ENCODE data around the gene ETV1.

ETV1 gene

DNA sequence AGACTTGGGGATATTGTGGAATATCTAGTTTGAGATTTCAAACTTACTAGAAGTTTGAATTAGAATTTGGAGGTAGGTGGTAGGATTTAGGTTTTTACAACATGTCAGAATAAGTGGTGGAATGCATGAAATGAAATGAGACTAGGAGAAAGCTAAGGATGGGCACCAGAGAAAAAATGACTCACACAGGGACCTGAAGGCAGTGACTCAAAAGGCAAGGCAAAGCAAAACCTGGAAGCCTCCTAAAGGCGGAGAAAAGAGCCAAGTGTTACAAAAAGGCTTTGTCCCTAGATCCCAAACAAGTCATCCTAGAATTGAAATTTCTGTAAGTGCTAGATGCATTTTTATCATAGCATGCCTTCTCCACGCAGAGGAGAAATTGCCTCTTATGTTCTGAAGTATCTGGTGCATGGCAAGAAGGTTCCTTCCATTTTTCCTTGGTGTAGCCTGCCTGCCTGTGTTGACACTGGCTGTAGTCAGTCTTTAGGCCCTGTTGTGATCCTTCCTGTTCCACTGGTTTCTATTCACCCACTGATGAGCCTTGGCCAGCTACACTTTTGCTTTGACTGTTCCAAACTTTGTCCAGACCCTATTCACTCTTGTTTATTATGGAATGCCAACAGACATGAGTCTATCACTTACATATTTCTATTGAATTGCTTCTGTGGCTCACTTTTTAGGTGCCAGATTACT is 109.3 kb downstream of the ETV1 start:
- peak; percentile 61 for DNase-seq (ENCODE audit: low read depth)

DNA sequence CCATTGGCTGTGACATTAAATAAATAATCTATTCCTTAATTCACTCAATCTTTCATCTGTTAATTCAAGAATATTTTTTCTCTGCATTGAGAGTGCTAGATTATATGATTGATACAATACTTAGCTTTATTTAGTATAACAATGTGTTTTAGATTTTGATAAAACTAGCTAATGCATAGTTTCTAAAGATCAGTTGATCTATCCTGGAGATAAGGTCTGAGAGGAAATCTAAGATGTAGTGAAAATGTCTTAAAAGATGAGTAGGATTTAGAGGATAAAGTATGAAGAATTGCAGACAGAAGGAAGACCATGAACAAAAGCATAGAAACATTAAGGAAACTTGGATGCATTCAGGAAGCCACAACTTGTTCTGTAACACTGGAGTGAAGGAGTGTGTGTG is 110.3 kb downstream of the ETV1 start:
- DNase-seq (ENCODE audit: low read depth): no peak

DNA sequence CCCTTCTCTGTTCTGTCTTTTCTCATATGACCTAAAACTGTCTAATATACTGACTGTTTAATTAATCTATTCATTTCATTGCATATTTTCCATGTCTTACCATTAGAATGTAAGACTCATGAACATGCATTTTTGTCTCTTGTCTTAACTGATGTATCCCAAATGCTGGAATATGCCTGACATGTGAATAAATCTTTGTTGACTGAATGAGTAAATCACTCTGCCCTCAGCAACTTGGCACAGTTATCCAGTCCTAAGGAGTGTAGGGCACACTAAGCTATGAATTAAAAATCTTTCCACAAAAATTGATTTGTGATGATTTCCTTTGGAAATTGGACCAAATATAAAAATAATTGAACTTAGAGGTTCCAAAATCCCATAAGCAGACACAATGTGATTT is 111.3 kb downstream of the ETV1 start:
- no peak for DNase-seq (ENCODE audit: low read depth)

DNA sequence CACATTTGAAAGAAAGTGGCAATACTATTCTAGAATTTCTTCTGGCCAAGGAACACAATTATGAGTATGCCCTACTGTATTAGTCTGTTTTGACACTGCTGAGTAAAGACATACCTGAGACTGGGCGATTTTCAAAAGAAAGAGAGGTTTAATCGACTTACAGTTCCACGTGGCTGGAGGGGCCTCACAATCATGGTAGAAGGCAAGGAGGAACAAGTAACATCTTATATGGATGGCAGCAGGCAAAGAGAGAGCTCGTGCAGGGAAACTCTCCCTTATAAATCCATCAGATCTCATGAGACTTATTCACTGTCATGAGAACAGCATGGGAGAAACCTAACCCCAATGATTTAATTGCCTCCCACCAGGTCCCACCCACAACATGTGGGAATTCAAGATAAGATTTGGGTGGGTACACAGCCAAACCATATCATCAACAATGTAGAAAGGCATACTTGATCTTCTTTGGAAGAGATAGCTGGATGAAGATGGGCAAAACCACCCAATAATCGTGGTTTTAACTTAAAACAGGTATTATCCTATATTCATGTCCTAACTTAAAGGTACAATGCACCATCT is 113.9 kb downstream of the ETV1 start:
- no peak for DNase-seq (ENCODE audit: low read depth)

DNA sequence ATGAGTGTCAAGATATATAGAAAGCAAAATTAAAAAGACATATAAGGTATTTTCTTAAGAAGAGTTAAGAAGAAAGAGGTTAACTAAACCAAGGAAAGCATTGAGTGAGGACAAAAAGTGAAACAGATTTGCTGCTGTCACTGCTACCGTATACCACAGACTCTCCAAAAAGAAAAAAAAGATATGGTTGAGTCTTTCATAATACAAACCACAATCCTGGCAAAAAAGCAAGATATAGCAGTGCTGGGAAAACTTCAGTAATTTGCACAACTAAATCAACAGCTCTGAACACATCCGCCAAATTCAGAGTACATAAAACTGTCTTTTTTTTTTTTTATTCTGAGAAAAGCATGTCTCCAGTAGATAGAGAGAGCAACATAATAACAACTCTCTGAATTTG is 114.7 kb downstream of the ETV1 start:
- DNase-seq (ENCODE audit: low read depth): peak; percentile 7

DNA sequence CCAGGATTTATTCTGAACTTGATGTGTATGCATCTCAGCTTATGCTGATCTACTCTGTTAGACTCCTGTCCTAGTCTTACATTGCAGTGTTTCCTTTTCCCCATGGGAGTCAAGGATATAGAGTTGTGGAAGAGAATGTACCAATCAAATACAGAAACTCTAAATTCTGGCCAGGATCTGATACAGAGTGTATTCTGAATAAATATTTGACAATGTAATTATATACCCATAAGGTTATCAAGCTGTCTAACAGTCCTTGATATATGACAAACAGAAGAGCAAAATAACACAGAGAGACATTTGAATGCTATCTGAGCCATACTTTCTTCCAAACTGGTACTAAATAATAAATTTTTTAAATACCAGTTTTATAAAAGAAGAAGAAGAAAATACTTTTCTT is 116.8 kb downstream of the ETV1 start:
- DNase-seq (ENCODE audit: low read depth): no peak

DNA sequence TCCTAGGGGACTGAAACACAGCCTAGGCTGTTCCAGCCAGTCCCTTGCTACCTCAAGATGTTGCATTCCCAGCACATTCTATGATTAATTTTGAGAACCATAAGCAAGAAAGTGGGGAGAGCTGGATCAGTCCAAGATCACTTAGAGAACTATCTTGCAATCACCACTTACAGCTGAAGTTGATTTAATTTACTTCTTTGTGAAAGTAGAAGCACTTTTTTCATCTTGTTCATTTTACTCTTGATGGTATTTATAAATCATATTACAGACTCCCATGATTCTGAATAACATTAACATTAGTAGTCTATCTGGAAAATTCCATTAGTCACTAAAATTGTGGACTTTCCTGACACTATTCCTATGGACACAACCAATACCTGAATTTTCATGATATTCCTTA is 118.5 kb downstream of the ETV1 start:
- DNase-seq (ENCODE audit: low read depth): no peak

DNA sequence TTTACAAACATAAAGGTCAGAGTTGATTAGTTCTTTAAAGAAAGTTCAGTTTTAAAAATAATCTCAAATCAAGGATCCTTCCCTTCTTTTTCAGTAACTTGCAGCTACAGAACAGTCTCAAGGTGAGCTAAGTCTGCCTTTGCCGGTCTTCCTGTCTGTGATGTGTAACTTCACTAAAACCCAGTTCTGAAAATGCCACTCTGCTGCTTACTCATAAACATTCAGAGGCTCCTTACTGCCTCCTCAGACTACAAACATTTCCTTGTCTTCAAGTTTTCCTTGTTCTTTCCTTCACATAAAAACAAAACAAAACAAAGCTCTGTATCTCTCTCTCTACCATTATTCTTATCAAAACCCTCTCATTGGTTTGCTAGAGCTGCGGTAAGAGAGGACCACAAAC is 128.7 kb downstream of the ETV1 start:
- DNase-seq (ENCODE audit: low read depth): no peak

DNA sequence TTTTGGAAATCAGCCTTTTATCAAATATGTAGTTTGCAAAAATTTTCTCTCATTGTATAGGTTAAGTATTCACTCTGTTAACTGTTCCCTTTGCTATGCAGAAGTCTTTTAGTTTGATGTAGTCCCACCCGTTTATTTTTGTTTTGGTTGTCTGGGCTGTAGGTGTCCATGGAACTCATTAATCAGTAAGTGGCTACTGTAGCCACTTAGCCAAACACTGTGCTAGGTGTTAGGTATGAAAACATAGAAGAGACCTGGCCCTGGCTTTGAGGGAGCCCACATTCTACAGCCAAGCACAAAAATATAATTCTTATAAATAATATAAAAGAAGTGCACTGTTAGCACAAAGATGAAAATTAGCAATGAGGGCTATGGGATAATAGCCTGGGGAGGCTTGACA is 133.5 kb downstream of the ETV1 start:
- no peak for DNase-seq (ENCODE audit: low read depth)

DNA sequence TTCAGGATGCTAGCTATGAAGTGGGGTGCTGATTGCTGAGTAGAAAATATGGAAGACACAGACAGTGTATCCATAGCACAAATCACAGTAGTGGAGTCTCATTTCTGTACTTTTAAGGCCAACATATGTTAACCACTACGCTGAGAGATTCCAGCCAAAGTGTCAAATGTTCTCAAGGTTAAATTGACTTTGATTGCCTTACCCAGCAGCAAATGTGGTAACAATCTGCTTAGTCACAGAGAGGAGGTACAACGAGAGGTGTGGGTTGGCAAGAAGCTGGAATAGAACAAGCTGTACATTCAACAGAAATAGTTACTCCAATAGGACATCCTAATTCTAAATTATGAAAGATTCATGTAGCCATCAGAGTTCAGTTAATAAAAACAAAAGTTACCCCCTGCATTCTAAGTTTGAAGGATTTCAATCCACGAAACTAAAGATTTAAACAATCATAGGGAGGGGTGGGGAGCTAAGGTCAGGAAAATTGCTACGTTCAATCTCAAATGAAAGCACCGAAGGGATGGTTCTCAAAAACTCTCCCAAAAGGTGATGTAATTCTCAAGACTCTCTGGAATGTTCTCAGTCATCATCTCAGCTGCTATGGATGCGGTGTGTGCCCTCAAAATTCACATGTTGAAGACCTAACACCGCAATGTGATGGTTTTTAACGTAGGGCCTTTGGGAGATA is 137.0 kb downstream of the ETV1 start:
- DNase-seq (ENCODE audit: low read depth): no peak

DNA sequence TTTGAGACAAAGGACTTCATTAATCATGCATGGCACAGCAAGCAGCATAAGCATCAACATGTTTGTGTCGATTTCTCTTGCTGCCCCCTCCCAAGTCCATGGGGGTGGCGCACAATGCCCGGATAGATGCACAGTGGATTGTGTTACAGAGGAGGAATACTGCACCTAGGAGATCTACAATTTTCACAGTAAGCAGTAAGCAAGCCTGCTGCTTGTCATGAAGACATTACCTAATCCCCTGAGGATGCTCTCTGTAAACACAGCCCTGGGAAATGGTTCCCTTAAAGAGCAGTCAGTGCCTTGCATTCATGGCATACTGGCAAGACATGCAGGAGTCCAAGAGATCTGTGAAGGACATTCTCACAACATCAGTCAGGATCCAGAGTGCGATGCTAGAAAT is 137.7 kb downstream of the ETV1 start:
- peak; percentile 57 for DNase-seq (ENCODE audit: low read depth)

DNA sequence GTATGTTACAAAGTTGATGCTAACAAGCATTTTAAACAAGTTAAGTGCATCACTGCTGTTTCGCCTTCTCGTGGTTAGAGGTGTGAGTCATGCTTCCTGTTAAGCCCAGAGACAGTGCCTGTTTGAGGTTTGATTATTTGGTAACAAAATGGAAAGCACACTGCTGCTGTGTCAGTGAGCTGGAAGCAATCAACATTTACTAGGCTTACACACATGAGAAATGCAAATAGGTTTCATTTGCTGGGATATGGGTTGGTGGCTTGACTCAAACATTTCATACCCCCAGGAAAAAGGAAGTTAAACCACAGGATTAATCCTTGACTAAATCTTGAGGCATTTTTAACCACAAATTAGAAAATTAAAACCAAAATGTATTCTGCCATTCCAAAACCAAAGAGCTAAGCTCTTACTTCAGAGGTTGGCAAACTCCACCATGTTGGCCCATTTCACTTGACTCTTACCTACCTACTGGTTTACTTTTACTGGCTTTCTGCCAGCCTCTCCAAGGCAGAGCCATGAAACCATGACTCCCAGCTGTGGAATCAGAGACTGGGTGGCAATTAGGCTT is 139.2 kb downstream of the ETV1 start:
- peak; percentile 97 for DNase-seq (ENCODE audit: low read depth)

DNA sequence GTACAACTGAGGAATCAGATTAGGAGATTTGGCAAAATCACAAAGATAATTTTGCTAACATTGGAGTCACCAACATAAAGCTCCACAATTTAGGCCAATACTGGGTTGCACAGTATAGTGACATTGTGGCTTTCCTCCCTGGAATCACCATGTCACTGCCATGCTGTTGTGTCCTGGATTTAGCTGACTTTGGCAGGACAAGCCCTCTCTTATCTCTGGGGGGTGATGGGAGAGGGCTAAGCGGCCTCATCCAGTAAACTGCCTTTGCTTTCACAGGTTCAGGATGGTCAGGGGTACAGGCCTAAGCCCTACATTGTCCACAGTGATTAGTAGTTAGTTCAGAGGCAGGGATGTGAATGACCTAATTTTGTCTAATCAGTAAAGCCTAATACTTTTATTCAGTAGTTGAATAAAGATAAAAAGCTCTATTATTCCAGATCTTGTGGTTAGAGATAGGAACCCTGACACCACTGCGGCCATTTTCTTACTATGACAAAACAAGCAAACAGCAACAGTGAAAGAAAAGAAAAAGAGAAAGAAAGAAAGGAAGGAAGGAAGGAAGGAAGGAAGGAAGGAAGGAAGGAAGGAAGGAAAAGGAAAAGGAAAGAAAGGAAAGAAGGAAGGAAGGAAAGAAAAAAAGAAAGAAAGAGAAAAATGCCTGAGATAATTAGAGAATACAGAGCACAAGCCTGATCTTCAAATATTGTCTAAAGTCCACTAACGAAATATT is 140.1 kb downstream of the ETV1 start:
- DNase-seq (ENCODE audit: low read depth): no peak

DNA sequence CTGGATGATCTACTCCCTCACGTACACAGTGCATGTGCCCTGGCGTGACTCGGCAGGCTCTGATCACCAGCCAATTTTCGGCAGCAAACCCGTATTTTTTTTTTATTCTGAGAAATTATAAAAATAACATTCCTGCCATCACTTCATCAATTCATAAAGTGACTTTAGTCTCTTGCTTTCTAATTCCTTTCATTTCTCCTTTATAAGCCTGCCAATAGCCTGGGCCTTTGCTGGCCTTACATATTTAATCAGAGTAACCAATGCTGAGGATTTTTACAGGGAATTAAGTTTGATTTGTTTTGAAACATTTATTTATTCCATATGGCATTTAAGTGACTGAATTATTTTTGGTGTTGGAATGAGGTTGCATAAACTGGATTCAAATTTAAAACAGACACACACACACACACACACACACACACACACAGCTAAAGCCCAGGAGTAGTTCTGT is 140.8 kb downstream of the ETV1 start:
- no peak for DNase-seq (ENCODE audit: low read depth)

DNA sequence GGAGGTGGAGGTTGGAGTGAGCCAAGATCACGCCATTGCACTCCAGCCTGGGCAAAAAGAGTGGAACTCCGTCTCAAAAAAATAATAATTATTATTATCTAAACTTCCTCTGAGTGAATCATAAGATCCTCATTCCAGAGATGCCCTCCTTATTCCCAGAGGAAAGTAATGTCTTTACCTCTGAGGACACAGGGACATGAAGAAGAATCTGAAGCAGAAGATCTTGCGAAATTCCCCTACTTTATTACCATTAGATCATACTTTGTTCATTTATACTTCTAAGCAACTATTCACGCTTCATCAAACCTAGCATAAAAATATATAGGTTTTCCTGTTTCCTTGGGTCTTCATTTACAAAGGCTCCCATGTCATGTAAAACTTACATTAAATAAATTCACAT is 143.1 kb downstream of the ETV1 start:
- DNase-seq (ENCODE audit: low read depth): peak; percentile 16

DNA sequence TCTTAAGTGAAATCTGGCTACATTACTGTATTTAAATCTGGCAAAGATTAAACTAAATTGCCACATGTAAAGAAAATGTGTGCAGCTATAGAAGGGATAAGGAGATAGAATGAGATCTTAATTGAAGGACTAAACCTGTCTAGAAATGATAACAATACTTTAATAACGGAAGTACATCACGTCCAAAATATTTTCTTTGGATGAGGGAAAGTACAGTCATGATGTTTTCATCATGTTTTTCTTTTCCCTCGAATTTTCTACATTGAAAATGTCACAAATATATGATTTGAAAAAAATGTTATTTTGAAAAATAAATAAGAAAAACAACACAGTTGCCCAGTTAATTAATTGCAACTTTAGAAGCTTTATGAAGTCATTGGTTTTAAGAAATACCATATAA is 143.9 kb downstream of the ETV1 start:
- DNase-seq (ENCODE audit: low read depth): no peak

DNA sequence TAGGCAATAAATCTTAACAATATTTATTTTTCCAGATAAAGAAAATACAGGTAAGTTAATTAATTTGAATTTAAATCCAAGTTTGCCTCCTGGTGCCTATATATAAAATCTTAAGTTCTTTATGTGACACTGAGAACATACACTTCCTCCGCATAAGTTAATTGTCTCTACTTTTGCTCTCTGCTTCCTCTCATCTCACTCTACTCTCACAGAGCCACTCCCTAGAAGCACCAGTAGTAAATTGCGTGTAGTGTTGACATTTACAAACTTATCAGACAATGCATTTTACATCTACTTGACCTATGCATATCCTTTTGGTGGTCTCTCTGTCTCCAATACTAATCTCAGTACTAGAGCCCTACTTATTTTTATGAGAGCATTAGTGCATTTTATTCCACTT is 144.5 kb downstream of the ETV1 start:
- DNase-seq (ENCODE audit: low read depth): no peak

DNA sequence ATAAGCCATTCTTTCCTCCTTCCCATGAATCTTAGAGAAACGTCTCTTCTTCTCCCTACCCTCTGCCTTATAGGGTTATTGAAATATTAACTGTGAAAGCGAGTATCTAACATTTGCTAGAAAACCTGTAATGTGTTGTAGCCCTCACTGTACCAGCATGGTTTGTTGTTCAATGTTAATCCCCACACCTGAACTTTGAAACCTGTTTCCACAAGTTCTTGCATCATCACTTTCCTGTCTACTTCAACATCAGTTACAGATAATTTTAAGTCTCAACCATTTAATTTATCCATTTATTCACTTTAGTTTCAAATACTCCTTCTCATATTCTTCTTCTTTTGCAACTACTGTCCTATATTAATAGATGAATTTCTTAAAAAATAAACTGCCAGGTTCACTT is 148.2 kb downstream of the ETV1 start:
- DNase-seq (ENCODE audit: low read depth): no peak
